NCI-H524 (cell line): Measurements from ENCODE around the gene HNF1B.
A peak's percentile ranks its signal among the peaks of the same experiment; 100 is the strongest.
"Not testable (repeated sequence)": the region's sequence is repeated elsewhere in the genome, so short reads cannot be mapped to it uniquely, and the experiment has no call there.

Source experiments
- DNase-seq, 2 experiments: peaks; one replicate each; lab custom pipeline; 2025; lab: John Stamatoyannopoulos, UW

Gene HNF1B, protein sequence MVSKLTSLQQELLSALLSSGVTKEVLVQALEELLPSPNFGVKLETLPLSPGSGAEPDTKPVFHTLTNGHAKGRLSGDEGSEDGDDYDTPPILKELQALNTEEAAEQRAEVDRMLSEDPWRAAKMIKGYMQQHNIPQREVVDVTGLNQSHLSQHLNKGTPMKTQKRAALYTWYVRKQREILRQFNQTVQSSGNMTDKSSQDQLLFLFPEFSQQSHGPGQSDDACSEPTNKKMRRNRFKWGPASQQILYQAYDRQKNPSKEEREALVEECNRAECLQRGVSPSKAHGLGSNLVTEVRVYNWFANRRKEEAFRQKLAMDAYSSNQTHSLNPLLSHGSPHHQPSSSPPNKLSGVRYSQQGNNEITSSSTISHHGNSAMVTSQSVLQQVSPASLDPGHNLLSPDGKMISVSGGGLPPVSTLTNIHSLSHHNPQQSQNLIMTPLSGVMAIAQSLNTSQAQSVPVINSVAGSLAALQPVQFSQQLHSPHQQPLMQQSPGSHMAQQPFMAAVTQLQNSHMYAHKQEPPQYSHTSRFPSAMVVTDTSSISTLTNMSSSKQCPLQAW

GRCh38 chr17:37744961-37745800 is at the start of gene HNF1B:
TSS of gene HNF1B (minus strand) at chr17:37745059. CDS start at chr17:37744884, 175 bp downstream.
- no peak for DNase-seq

- DNase-seq, result no peak
These were observed 47.9 kb upstream of the HNF1B start for GRCh38 chr17:37792787-37793186.

GRCh38 chr17:37791447-37792399 is 46.9 kb upstream of the HNF1B start:
- DNase-seq, result peak in 1 of 2 experiments; percentile 35

DNA sequence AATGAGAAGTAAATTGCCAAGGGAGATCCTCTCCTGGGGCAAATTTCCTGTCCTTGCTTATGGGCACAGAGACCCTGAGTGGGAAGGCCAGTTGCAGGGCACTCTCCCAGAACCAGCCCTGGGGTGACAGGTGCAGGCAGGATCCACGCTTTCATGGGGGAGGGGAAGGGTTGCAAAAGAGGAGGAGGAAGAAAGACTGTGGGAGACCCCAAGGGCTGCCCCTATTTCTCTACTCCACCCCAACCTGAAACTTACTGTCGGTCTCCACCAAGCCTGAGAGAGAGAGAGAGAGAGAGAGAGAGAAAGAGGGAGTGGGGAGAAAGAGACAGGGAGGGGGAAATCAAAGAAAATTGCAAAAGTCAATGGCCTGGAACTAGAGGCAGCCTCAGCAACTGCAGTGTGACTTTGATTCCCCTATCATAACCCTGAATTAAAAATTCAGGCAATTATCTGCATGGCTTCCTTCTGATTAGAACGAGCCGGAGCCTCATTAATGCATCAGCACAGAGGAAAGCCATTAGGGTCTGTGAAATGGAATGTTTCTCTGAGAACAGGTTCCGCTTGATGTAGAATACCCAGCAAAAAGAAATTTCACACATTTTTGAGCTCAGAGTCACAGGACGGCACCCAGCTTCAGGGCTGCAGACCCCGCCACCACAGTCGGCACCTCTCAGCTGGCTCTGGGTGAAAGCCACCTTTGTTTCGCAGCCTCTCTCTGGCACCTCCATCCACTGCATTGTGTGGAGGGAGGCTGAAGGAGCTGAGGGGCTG is 45.1 kb upstream of the HNF1B start:
- no peak for DNase-seq

DNA sequence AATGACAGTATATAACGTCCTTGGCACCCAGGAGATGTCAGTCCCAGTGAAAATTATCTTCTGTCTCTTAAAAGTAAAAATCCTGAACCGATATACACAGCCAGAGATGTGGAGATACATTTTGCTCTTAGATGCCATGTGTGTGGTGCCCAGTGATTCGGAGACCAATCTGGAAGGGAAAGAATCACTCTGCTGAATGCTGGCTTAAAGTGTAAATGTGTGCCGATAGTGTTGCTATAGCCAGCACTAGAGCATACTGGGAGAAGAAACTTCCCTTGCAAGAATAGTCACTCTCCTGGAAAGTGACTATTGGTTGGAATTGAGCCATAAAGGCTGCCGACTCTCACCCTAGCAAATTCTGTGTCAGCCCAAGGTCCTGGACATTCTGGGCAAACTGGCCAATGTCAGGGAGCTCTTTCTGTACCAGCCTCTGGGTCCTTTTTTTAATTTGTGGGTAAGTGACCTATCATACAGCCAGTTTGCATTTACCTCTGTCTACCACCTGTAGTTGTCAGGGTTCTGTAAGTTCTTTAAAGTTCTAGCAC is 44.2 kb upstream of the HNF1B start:
- no peak for DNase-seq

DNA sequence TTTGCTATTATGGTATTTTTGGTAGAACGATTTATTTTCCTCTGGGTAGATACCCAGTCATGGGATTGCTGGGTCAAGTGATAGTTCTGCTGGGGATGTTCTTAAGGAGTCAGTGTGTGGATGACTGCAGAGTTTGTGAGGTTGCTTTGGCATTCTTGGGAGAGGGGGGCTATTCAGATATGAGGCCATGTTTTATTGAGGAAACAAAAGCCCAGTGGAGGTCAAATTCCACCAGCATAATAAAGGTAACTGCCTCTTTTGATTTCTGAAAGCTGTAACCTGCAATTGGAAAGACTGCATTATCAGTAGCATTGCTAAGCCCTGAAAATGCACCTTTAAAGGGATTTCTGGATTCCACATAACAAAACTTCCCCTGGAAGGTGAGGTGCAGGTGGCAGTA is 43.7 kb upstream of the HNF1B start:
- no peak for DNase-seq

- DNase-seq, result no peak
These were observed 42.3 kb upstream of the HNF1B start for GRCh38 chr17:37787055-37787757.

DNA sequence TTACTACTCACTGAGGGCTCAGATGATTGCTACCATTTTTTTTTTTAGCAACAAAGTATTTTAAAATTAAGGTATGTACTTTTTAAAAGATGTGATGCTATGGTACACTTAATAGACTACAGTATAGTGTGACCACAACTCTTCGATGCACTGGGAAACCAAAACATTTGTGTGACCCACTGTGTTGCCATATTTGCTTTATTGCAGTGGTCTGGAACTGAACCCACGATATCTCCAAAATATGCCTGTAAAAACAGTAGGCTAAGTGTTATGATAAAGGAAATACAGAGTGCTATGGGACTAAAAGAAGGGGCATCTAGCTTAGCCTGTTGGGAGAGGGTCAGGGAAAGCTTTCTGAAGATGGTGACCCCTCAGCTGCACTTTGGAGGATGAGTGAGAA is 41.6 kb upstream of the HNF1B start:
- no peak for DNase-seq

GRCh38 chr17:37782460-37782859 is 37.6 kb upstream of the HNF1B start:
- not testable (repeated sequence) for DNase-seq

- DNase-seq, result no peak
These were observed 36.6 kb upstream of the HNF1B start for GRCh38 chr17:37781451-37781850.

GRCh38 chr17:37779554-37779953 is 34.7 kb upstream of the HNF1B start:
- no peak for DNase-seq

DNA sequence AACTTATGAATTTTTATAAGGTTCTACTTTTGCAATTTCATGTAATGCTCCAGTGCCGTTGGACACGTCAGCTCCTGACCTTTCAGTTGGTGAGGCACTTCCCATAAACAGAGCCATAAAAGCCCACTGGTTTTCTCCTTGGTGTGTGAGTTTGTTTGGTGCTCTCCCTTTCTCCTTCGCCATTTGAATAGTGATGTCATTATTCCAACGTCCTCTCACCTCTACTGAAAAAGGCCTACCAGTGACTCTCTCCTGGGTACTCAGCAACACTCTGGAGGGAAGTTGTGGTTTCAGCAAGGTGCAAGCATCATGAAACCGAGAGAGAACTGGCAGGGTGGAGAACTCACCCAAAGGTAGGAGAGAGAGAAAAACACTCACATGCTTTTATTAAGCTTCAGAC is 29.6 kb upstream of the HNF1B start:
- DNase-seq, result no peak

DNA sequence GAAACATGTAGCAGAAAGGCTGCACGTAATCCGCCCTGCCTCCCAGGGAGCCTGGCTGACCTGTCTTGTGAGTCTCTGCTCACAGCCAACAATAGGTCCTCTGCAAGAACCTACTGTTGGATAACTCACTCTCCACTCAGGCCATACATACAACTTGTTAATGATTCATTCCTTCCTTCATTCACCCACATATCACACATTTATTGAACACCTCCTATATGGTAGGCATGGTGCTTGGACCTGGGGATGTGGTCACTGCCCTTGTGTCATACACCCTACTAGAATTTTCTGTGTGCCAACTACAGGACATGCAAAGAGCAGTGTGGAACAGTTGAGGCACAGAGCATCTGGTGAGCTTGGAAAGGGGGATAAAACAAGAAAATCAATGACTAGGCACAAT is 28.1 kb upstream of the HNF1B start:
- DNase-seq, result no peak

DNA sequence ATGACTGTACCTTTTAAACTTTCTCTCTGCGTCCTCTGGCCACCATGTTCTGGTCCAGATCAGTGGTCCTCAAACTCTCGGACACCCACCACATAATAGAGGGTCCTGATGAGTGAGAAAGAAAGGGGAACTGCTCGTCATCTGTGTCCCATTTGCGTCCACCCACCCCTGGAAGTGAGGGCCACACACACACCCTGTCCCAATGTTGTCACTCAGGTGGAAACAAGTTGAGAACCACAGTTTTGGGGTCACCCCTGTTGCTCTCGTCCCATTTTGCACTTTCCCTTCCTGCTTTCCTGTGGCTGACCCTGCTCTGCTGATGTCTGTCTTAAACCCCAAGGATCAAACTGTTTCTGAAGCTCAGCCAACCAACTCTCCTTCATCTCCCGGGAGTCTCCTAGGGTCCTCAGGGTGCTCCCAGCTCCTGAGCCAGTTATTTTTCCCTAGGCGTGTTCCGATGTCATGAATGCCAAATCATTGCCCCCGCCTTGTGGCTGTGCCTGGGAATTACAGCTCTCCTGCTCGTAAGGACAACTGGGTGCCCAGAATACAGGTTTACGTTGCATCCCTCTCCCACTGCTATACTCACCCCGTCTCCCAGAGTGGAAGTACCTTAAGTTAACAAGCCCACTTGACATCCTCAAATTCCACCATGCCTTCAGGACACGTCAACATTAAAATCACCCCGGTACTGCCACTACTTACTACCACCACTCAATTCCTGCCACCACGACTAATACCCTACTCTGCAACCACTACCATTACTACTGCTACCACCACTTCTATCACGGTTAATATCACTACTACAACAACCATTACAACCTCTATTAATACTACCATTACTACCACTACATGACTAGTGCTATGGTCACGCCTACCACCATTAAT is 26.0 kb upstream of the HNF1B start:
- DNase-seq, result peak; percentile 3 to 62

GRCh38 chr17:37769050-37769449 is 24.2 kb upstream of the HNF1B start:
- DNase-seq, result no peak

DNA sequence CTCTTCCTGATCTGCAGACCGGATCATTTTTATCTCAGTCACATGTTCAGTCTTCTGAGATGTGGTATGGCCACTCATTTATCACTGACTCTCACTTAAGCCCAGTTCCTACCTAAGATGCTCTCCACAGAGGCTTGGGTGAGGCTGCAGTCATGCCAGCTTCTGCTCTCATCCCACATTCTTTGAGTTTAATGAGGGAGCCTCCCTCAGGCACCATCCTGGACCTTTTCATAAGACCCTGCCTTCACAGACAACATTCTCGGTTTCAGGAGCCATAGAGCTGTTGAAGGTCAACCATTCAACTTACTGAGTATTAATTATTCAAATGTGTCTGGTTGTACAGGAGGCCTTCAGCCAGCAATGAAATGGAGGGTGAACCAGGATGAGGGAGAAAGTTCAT is 23.6 kb upstream of the HNF1B start:
- DNase-seq, result no peak

DNA sequence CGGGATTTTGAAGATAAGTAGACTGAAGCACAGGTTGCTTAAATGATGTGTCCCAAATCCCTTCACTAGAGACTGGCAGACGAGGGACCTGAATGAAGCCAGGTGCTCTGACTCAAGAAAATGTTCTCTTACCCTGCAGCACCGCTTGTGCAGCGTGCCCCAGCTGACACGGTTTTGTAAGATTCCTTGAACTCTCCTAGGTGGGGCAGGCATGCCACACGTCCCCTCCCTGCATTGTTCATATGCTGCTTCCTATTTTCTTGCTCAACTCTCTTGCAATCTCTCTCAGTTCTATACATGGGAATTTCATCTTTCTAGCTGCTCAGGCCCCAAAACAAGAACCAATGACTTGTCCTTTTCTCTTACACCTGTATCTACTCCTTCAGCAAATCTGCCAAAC is 22.1 kb upstream of the HNF1B start:
- no peak for DNase-seq

GRCh38 chr17:37764383-37764782 is 19.5 kb upstream of the HNF1B start:
- no peak for DNase-seq

DNA sequence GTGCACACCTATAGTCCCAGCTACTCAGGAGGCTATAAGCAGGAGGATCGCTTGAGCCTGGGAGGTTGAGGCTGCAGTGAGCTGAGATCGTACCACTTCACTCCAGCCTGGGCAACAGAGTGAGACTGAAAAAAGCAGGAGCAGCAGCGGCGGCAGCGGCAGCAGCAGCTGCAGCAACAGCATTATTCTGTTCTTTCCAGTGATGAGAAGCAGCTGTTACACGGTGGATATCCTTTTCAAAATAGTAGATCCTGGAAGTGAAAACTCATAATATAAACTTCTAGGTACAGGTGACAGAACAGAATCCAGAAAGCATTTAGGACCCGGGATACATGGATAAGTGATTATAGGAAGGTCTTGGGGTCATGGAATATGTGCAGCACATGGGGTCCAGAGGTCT is 17.8 kb upstream of the HNF1B start:
- DNase-seq, result peak in 1 of 2 experiments; percentile 20
